ENCODE measurements around the gene PRR29. TPM values are rescaled to one million over a fixed set of nuclear protein-coding genes. Genes with fewer than 3 reads are reported as not detected.

Gene PRR29
- total RNA-seq, 4 donors from 2014 or later, result 0.09 TPM; not detected in 3

DNA sequence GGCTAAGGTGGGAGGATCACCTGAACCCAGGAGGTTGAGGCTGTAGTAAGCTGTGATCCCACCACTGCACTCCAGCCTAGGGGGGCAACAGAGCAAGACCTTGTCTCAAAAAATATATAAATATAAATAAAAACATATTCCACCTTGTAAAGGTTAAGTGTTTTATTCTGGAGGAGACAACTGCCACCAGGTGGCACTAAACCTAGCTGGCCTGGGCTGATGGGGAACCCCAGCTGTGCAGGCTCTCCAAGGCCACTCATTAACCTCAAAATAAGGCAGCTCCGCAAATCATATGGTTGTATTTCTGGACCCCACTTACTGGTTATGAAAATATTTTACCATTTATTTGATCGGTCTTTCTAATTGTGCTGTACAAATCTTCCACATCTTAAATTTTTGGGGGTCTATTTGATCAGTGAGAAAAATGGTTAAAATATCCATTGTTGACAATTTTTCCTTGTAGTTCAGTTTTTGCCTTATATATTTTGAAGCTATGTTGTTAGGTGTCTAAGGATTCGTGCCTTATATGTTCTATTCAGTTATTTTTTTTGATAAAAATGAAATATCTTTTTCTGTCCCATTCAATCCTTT, 30.8 kb downstream of the PRR29 start:
- DNase-seq, result no peak
- TF ChIP-seq POLR2A (IDR thresholded peaks at IDR 0.05), result no peak
- TF ChIP-seq, protein P1, sequence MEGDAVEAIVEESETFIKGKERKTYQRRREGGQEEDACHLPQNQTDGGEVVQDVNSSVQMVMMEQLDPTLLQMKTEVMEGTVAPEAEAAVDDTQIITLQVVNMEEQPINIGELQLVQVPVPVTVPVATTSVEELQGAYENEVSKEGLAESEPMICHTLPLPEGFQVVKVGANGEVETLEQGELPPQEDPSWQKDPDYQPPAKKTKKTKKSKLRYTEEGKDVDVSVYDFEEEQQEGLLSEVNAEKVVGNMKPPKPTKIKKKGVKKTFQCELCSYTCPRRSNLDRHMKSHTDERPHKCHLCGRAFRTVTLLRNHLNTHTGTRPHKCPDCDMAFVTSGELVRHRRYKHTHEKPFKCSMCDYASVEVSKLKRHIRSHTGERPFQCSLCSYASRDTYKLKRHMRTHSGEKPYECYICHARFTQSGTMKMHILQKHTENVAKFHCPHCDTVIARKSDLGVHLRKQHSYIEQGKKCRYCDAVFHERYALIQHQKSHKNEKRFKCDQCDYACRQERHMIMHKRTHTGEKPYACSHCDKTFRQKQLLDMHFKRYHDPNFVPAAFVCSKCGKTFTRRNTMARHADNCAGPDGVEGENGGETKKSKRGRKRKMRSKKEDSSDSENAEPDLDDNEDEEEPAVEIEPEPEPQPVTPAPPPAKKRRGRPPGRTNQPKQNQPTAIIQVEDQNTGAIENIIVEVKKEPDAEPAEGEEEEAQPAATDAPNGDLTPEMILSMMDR (IDR thresholded peaks at IDR 0.05), result peak; percentile 51 to 87 (median 80)
- intact Hi-C loops (cut with DNase I), result loop anchor here (2.0 to 10.0 kb wide), 2 partner anchors 104 kb away; no protein-coding TSS in a partner anchor

DNA sequence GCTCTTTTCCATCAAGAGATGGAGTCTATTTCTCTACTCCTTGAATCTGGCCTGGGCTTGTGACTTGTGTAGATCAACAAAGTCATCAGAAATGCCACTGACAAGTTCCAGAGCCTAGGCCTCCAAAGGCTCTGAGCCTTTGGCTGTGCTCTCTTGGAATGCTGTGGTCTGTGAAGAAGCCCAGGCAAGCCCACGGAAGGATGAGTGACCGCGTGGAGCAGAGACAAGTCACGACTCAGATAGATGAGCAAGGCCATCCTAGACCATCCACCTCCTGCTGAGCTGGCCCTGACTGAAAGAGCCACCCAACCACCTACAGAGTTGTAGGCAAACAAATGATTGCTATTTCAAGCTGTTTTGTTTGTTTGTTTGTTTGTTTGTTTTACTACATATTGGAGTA, 33.9 kb downstream of the PRR29 start:
- no peak for DNase-seq
- Histone ChIP-seq H3K27me3 (no peaks in the 10 kb centered on the region), H3K9me3 (no peaks in the 10 kb centered on the region), H3K36me3 (no peaks in the 10 kb centered on the region), H3K27ac (no peak overlapping the region), H3K4me3 (no peak overlapping the region), H3K4me1 (no peaks in the 10 kb centered on the region)
- WGBS, 2 donors, result 41 to 43% methylated on average over 3 to 4 of the region's 4 CpGs
- TF ChIP-seq POLR2A (IDR thresholded peaks at IDR 0.05), result no peak
- TF ChIP-seq, protein P1 (IDR thresholded peaks at IDR 0.05), result no peak
- intact Hi-C loops (cut with DNase I), result no loop called here

More for the DNA sequence above, 30.8 kb downstream of the PRR29 start:
- Histone ChIP-seq H3K27me3 (no peaks in the 10 kb centered on the region), H3K4me1 (peaks cover 0 to 12% (median 4%) of the 10 kb centered on the region in 3 donors), H3K9me3 (no peaks in the 10 kb centered on the region), H3K4me3 (no peak overlapping the region), H3K27ac (no peak overlapping the region), H3K36me3 (no peaks in the 10 kb centered on the region)
- WGBS, 2 donors, result 9 to 12% methylated on average over 3 of the region's 3 CpGs

DNA sequence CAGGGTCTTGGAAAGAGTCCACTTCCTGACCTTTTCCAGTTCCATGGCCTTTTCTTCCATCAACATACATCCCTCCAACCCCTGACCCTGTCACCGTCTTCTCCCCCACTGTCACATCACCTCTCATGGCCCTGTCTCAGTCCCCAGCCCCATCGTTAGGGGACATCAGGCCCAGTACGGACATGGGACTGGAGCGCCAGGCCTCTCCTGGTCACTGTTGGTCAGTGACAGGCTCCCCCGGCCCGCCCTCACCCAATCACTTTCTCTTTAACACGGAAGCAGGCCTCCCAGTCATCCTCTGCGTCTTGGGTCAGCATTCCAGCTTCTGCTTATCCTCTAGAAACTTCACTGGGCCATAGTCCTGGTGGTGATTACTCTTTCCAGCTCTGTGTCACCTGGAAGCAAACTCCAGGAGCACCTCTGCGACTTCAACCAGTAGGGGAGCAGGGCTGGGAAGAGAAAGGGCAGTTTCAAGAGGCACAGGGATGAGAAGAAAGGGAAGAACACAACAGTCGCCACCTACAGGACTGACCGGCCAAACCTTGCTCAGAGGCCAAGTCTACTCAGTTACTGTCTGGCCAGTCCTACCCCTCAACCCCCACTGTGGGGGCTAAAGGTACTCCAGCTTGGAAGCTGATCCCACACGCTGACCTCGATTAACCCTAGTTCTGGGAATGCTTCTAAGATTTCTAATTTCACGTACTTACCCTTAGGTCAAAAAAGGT, 38.2 kb downstream of the PRR29 start:
- TF ChIP-seq, protein P1 (IDR thresholded peaks at IDR 0.05), result no peak
- no peak for TF ChIP-seq POLR2A (IDR thresholded peaks at IDR 0.05)
- no peak overlapping the region for H3K4me3 ChIP-seq
- no peaks in the 10 kb centered on the region for H3K4me1 ChIP-seq
- no peak overlapping the region for H3K27ac ChIP-seq
- H3K36me3 ChIP-seq, result peaks cover 0 to 32% (median 4%) of the 10 kb centered on the region in 3 donors
- H3K9me3 ChIP-seq, result no peaks in the 10 kb centered on the region
- 87 to 92% methylated on average over 13 to 14 of the region's 14 CpGs for WGBS, 2 donors
- H3K27me3 ChIP-seq, result no peaks in the 10 kb centered on the region
- intact Hi-C loops (cut with DNase I), result no loop called here
- no peak for DNase-seq

DNA sequence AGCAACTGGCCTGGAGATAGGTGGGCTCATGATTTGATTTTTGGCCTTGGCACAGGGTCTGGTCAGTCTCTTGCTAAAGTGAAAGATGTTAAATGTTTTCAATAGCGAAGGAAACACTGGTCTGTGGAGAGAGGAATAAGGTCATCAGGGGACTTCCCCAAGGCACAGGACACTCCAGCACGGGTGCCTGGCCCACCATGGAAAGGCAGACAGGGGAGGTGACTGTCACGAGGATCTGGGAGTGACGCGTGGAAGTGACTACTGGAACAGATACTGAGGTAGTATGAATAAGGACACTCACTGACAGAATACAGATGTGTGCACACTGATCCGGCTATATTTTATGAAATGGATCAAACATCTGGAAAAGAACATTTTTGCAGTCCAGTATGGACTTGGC, 39.0 kb downstream of the PRR29 start:
- H3K4me1 ChIP-seq, result no peaks in the 10 kb centered on the region
- H3K4me3 ChIP-seq, result no peak overlapping the region
- no peak for DNase-seq
- peaks cover 0 to 40% (median 4%) of the 10 kb centered on the region in 3 donors for H3K36me3 ChIP-seq
- TF ChIP-seq POLR2A (IDR thresholded peaks at IDR 0.05), result no peak
- TF ChIP-seq, protein P1 (IDR thresholded peaks at IDR 0.05), result no peak
- intact Hi-C loops (cut with DNase I), result no loop called here
- no peaks in the 10 kb centered on the region for H3K9me3 ChIP-seq
- H3K27ac ChIP-seq, result no peak overlapping the region
- H3K27me3 ChIP-seq, result no peaks in the 10 kb centered on the region
- WGBS, 2 donors, result 89 to 100% methylated on average over 2 to 6 of the region's 6 CpGs

DNA sequence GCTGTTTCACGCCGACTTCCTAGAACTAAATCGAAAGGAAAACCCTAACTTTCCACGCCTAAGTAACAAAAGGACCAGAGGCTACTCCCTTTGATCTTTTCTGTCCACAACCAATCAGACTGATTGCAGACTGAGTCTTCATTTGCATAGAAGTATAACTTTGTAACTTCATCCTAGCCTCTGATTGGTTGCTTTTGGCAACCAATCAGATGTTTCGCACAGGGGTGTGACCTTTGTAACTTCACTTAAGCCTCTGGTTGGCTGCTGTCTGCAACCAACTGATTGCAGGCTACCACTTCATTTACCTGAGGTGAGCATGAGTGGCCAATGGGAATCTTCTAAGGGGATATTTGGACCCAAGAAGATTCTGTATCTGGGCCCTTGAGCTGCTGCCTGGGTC, 39.7 kb downstream of the PRR29 start:
- H3K9me3 ChIP-seq, result no peaks in the 10 kb centered on the region
- WGBS, 2 donors, result 93 to 95% methylated on average over 5 of the region's 5 CpGs
- H3K27me3 ChIP-seq, result no peaks in the 10 kb centered on the region
- no peaks in the 10 kb centered on the region for H3K4me1 ChIP-seq
- H3K36me3 ChIP-seq, result peaks cover 0 to 45% (median 5%) of the 10 kb centered on the region in 3 donors
- H3K27ac ChIP-seq, result no peak overlapping the region
- no peak for DNase-seq
- intact Hi-C loops (cut with DNase I), result no loop called here
- H3K4me3 ChIP-seq, result no peak overlapping the region
- TF ChIP-seq, protein P1 (IDR thresholded peaks at IDR 0.05), result no peak
- TF ChIP-seq POLR2A (IDR thresholded peaks at IDR 0.05), result no peak

All from esophagus squamous epithelium (tissue), 5 donors.